Right ventricle myocardium inferior (tissue), 1 donor: ENCODE data around the gene SNU13. TPM values are rescaled to one million over a fixed set of nuclear protein-coding genes. Genes with fewer than 3 reads are reported as not detected.
"Not testable (repeated sequence)": the region's sequence is repeated elsewhere in the genome, so short reads cannot be mapped to it uniquely, and the experiment has no call there.

Source experiments
- ATAC-seq: fragments of 200-7000 bp; cut with Tn5 transposase; one replicate; pipeline ENCODE4 v1.9.1; 2020; ENCODE audit warnings: mild to moderate bottlenecking, moderate library complexity
- DNase-seq: peaks from one replicate; pipeline ENCODE4 v3.0.0; 2021; ENCODE audit errors: missing footprints
- intact Hi-C: fragments of 100-400 bp; cut with DNase I; formaldehyde crosslinking; loops from one replicate; pipeline ENCODE4 v1.11.0; 2022
- total RNA-seq: library from RNA; stranded (reverse); fragmentation: NEBNext Ultra II Directional; extraction: Animal tissue kit (Norgen Biotek cat#: 25700); gene quantifications from one replicate; pipeline ENCODE4 v1.2.1, GENCODE V29; 2021
- donor health status: DM: no; HTN: yes; CAD: no; lungs with severe emphysema.

SNU13 gene
- total RNA-seq, 1 donor from 2014 or later, result 216 TPM

DNA sequence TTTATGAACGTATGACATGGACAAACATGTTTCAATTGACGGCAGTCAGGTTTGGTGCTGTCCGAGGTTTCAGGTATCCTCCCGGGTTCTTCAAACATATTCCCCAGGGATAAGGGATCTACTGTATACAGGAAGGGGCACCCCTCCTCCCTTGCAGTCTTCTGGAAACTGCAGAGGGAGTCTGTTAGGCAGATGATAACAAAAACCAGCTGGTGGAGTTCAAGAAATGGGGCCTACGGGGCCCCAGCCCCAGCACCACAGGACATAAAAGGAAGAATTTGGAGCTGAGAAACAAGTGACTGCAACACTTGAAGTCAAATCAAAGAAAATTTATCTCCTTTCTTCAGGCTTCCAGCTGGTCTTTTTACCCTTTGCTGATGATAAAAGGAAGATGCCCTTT lies 32.1 kb downstream of the SNU13 start:
- DNase-seq (no peak), ATAC-seq (no peak)
- intact Hi-C loops, result no loop called here

GRCh38 chr22:41654322-41654721 lies 34.3 kb downstream of the SNU13 start:
- intact Hi-C loops, result no loop called here
- no peak for DNase-seq
- ATAC-seq, result no peak

GRCh38 chr22:41650821-41651220 lies 37.8 kb downstream of the SNU13 start:
- no peak for ATAC-seq
- no peak for DNase-seq
- intact Hi-C loops, result no loop called here

DNA sequence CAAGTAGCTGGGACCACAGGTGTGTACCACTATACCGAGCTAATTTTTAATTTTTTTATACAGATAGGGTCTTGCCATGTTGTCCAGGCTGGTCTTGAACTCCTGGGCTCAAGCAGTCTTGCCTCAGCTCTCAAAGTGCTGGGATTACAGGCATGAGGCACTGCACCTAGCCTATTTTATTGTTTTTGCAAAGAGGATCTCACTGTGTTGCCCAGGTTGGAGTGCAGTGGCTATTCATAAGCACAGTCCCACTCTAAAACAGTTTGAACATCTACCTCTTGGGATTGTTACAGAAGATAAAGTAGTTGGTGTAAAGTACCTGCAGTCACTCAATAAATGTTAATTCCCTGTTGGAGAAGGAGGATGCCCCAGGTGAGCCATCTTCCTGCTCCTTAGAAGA lies 38.4 kb downstream of the SNU13 start:
- DNase-seq, result no peak
- intact Hi-C loops, result no loop called here
- no peak for ATAC-seq

DNA sequence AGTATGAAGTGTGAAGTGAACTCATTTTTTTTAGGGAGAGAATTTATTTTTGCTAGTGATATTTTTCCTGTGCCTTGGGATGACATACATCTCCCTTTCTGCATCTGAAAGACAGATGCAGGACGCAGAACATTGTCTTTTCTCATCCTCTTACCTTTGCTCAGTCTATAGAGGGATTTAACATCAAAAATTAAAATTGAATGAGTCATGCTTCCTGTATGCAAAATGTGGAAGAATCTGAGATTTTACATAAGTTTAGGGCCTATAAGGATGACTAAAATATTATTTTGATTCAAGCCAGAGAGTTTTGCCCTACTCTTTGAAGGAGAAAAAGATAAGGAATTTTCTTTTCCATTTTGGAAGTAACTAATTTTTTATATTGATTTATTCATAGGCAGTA lies 40.2 kb downstream of the SNU13 start:
- DNase-seq (no peak), ATAC-seq (no peak)
- intact Hi-C loops, result no loop called here

DNA sequence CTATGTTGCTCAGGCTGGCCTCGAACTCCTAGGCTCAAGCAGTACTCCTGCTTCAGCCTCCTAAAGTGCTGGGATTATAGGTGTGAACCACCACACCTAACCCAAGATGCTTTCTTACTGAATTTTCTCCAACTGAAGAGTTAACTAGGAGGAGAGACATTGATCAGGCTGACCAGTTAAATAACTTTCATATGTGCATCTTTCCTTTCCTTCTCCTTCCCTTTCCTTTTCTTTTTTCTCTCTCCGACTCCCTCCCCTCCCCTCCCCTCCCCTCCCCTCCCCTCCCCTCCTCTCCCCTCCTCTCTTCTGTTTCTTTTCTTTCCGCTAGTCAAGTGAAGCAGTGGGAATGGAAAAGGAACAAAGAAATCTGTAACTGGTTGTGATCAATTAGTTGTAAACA lies 40.9 kb downstream of the SNU13 start:
- DNase-seq, result no peak
- intact Hi-C loops, result no loop called here
- ATAC-seq, result no peak

DNA sequence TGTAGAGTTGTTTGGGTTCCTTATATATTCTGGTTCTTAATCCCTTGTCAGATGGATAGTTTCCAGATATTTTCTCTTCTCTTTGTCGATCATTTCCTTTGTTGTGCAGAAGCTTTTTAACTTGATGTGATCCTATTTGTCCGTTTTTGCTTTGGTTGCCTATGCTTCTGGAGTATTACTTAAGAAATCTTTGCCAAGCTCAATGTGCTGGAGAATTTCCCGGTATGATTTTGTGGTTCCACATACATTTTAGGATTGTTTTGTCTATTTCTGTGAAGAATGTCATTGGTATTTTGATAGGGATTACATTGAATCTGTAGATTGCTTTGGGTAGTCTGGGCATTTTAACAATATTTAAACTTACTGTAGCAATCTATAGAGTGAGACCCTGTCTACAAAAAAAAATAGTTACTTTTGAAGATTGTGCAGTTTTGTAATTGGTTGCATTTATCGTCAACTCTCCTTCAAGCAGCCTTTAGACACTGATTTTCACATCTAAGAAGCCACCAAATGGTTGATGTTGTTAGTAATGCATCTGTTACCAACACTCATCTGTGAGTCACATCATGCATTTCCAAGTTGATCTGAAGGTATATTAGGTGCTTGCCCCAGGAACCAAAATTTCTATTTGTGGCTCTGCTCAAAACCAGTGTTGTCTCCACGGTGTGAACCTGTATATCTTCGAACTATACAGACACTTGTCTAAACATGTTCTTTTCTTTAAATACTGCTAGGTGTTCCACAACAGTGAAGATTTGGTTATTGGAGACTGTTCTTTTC lies 46.1 kb downstream of the SNU13 start:
- DNase-seq, result no peak
- intact Hi-C loops, result no loop called here
- no peak for ATAC-seq

DNA sequence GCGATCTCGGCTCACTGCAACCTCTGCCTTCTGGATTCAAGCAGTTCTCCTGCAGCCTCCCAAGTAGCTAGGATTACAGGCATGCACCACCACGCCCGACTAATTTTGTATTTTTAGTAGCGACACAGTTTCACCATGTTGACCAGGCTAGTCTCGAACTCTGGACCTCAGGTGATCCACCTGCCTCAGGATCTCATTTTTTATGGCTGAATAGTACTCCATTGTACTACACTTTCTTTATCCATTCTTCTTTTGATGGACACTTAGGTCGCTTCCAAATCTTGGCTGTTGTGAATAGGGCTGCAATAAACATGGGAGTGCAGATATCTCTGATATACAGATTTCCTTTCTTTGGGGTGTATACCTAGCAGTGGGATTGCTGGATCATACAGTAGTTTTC lies 46.8 kb downstream of the SNU13 start:
- ATAC-seq (no peak), DNase-seq (no peak)
- intact Hi-C loops, result no loop called here

- peak; percentile 15 for ATAC-seq
- intact Hi-C loops, result no loop called here
These were observed 49.9 kb downstream of the SNU13 start for GRCh38 chr22:41638748-41639147.

DNA sequence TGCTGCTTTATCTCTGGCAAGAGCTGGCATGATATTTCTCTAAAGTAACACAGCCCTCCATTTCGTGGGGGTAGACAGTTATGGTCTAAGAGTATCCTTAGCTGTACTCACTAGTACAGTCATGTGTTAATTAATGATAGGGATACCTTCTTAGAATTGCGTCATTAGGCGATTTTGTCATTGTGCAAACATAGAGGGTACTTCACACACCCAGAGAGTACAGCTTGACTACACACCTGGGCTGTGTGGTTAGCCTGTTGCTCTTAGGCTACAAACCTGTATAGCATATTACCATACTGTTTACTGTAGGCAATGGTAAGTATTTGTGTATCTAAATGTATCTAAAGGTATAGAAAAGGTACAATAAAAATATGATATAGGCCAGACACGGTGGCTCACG lies 50.5 kb downstream of the SNU13 start:
- intact Hi-C loops, result no loop called here
- DNase-seq, result no peak
- no peak for ATAC-seq

More at GRCh38 chr22:41638748-41639147, 49.9 kb downstream of the SNU13 start:
- DNase-seq, result no peak

DNA sequence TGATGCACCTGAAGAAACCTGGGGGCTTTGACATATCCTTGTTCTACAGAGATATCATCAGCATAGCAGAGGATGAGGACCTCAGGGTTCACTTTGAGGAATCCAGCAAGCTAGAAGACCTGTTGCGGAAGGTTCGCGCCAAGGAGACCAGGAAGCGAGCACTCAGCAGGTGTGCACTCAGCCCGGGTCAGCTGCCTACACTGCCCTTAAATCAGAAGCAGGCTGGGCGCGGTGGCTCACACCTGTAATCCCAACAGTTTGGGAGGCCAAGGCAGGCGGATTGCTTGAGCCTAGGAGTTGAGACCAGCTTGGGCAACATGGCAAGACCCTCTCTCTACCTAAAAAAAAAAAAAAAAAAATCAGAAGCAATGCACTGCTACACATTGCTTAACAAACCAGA lies 51.0 kb downstream of the SNU13 start:
- DNase-seq, ATAC-seq, intact Hi-C loops: not testable (repeated sequence)

DNA sequence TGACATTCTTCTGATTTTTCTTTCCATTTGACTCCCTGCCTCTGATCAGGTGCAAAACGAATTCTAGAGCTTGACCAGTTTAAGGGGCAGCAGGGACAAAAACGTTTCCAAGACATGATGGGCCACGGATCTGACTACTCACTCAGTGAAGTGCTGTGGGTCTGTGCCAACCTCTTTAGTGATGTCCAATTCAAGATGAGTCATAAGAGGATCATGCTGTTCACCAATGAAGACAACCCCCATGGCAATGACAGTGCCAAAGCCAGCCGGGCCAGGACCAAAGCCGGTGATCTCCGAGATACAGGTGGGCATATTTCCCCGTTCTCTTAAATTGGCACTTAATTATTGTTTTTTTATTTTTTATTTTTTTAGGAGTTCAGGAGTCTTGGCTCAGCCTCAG lies 52.2 kb downstream of the SNU13 start:
- intact Hi-C loops, result no loop called here
- ATAC-seq (peak; percentile 75), DNase-seq (no peak)

- ATAC-seq, intact Hi-C loops, DNase-seq: not testable (repeated sequence)
These were observed 54.1 kb downstream of the SNU13 start for GRCh38 chr22:41634610-41635009.

GRCh38 chr22:41631615-41632014 lies 57.1 kb downstream of the SNU13 start:
- ATAC-seq, intact Hi-C loops: not testable (repeated sequence)

GRCh38 chr22:41631115-41631514 lies 57.6 kb downstream of the SNU13 start:
- ATAC-seq, intact Hi-C loops, DNase-seq: not testable (repeated sequence)

More at GRCh38 chr22:41631615-41632014, 57.1 kb downstream of the SNU13 start:
- not testable (repeated sequence) for DNase-seq

- intact Hi-C loops, result no loop called here
- ATAC-seq, result no peak
These were observed 63.1 kb downstream of the SNU13 start for GRCh38 chr22:41625577-41625976.

More at GRCh38 chr22:41625577-41625976, 63.1 kb downstream of the SNU13 start:
- DNase-seq, result no peak

Other genes starting within 250 kb of the SNU13 start
- 68.0 TPM for gene TOB2, start 242.1 kb downstream of the SNU13 start, total RNA-seq
- gene PHF5A, start 220.2 kb downstream of the SNU13 start, total RNA-seq, result 25.5 TPM
- gene ACO2, start 219.8 kb downstream of the SNU13 start, total RNA-seq, result 810 TPM
- 20.1 TPM for gene POLR3H, start 144.4 kb downstream of the SNU13 start, total RNA-seq
- 265 TPM for gene CSDC2, start 127.9 kb downstream of the SNU13 start, total RNA-seq
- gene PMM1, start 99.0 kb downstream of the SNU13 start, total RNA-seq, result 16.2 TPM
- 41.6 TPM for gene DESI1, start 67.8 kb downstream of the SNU13 start, total RNA-seq
- gene XRCC6, start 67.6 kb downstream of the SNU13 start, total RNA-seq, result 172 TPM
- gene MEI1, start 10.6 kb upstream of the SNU13 start, total RNA-seq, result 0.41 TPM
- gene CCDC134, start 111.8 kb upstream of the SNU13 start, total RNA-seq, result 4.1 TPM
- 75.5 TPM for gene SREBF2, start 144.2 kb upstream of the SNU13 start, total RNA-seq
- 6.8 TPM for gene SHISA8, start 226.2 kb upstream of the SNU13 start, total RNA-seq
- gene TNFRSF13C, start 237.9 kb upstream of the SNU13 start, total RNA-seq, result 1.2 TPM